Left kidney (tissue), 2 donors: ENCODE measurements around the gene RHOA. TPM values are rescaled to one million over a fixed set of nuclear protein-coding genes. Genes with fewer than 3 reads are reported as not detected.
"Not testable (repeated sequence)": the region's sequence is repeated elsewhere in the genome, so short reads cannot be mapped to it uniquely, and the experiment has no call there.

ENCODE experiments used
- DNase-seq: peaks from one replicate; pipeline ENCODE4 v3.0.0-alpha.2; 2013
- polyA plus RNA-seq: library from polyadenylated mRNA; unstranded; fragments of 120-200 nt; gene quantifications from one replicate; pipeline ENCODE4 v1.2.1, GENCODE V29; 2013; ENCODE audit not compliant: insufficient read length

RHOA gene
- polyA plus RNA-seq, 1 donor: 511 TPM

GRCh38 chr3:49371946-49372345, 39.8 kb downstream of the RHOA start:
- no peak for DNase-seq

DNA sequence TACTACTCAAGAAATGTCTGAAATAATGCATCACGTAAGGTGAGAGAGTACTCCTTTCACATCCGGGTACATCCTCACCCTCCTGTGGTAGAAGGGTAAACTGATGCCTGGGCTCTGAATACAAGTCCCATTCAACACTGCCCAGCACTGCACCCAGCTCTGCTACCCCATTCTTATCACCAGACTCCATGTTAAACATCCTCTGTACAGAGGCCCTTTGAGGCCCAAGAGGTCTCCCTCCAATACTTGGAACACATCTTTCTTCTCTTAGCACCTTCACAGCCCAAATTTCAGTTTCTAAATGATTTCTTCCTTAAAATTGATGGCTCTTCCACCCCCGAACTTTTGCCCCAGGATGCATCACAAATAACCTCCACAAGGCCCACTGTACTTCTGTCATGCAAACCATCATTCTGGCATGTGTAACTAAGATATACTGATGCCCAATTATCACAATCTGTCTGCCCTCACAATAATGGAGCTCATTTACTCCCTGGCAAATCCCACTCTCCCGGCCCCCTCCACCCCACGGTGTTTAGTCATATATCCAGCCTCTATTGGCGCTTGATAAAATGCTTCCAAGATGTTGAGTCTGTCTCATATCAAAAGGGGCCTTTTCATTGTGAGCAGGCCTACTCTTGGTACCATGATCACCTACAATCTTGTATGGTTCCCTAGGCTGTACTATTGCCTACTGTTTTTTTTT, 41.0 kb downstream of the RHOA start:
- DNase-seq: no peak

DNA sequence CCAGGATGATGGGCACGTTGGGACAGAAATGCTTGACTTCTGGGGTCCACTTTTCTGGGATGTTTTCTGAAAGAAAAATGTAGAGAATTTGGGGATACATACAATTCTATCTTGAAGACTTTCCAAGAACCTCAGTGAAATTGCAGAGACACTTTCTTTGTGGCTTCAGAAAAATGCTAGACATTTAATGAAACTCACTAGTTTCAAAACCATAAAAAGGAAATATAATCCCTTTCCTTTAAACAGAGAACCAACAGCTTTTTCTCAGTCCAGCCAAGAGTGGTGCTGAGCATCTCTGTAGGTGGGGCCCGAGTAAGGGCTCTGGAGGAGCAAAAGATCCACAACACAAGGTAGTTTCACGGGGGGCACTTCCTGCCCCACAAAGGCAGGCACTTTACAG, 49.2 kb downstream of the RHOA start:
- DNase-seq: no peak

DNA sequence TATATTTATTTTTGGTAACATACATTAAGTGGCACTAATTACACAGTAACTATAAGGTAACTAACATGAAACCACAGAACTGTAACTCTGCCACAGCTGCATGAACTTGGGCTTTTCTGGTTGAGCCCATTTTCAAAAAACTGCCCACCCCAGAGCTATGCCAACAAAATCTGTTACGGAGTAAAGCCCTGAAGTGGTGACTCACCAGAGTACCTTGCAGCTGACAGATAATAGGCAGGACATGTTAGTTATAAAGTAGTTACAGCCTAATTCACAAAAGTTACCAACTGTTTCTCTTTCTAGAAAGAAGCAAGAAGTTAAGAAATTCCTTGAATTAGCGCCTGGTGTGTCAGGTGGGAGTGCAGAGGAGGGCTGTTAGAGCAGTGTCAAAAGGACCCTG, 52.2 kb downstream of the RHOA start:
- no peak for DNase-seq

GRCh38 chr3:49358884-49359225, 52.9 kb downstream of the RHOA start:
- DNase-seq: no peak

GRCh38 chr3:49358217-49358883, 53.4 kb downstream of the RHOA start, which contains the start of gene GPX1:
Gene GPX1 (minus strand): TSS chr3:49358353. CDS start chr3:49358278, 75 bp downstream.
- peak; percentile 94 for DNase-seq

DNA sequence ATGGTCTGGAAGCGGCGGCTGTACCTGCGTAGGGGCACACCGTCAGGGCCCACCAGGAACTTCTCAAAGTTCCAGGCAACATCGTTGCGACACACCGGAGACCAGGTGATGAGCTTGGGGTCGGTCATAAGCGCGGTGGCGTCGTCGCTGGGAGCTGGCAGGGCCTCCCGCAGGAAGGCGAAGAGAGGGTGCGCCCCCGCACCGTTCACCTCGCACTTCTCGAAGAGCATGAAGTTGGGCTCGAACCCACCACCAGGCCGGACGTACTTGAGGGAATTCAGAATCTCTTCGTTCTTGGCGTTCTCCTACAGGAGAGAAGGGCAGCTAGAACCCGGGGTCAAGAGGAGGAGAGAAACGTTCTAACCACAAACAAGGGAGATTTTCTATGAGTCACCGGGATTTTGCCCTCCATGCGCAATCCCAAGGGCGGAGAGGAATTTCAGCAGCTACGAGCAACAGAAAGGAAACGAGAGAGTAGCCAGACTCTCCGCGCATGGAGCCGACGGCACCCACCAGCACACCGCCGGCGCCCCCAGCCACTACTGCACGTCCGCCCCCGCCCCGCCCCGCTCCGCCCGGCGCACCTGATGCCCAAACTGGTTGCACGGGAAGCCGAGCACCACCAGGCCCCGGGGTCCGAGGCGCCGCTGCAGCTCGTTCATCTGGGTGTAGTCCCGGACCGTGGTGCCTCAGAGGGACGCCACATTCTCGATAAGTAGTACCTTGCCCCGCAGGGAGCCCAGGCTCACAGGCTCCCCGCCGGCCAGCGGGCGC, 54.1 kb downstream of the RHOA start:
- DNase-seq: not testable (repeated sequence)

GRCh38 chr3:49357095-49357442, 54.7 kb downstream of the RHOA start:
- DNase-seq: not testable (repeated sequence)

DNA sequence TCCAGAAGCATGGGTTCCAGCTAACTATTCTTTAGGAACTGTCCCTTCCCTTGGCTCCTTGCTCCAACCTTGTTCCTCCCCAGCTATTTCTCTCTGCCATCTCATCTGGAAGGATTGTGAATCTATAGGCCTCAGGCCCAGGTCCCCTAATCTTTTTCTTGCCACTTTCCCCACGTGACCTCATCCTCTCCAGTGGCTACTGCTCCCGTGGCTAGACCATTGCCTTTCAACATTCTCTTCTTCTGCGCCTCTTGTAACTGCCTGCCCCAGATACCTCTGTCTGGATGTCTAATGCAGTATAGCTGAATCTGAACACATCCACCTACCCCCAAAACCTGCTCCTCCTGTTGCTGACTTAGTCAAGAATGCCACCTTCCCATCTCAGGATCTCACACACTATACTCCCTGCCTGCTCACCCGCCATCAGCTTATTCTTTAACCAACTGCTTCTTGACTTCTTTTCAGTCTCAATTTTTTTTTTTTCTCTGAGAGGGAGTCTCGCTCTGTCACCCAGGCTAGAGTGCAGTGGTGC, 58.8 kb downstream of the RHOA start:
- DNase-seq: no peak

DNA sequence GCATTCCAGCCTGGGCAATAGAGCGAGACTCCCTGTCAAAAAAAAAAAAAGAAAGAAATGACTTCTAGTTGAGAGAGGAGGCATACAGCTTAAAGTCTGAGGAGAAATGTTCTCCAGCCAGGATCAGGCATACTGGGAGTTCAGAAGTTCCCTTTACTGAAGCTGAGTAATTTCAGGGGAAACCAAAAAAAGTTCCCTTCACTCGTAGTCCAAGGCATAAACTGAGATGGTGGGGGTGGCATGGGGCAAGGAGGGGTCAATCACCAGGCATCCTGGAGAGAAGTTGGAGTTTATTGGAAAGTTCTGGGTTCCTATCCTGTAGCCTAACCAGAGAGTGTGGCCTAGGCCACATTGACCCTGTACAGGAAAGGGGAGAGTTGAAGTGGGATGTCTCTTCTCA, 59.5 kb downstream of the RHOA start:
- DNase-seq: no peak

- no peak for DNase-seq
Observed at GRCh38 chr3:49351521-49352011, 60.2 kb downstream of the RHOA start.

DNA sequence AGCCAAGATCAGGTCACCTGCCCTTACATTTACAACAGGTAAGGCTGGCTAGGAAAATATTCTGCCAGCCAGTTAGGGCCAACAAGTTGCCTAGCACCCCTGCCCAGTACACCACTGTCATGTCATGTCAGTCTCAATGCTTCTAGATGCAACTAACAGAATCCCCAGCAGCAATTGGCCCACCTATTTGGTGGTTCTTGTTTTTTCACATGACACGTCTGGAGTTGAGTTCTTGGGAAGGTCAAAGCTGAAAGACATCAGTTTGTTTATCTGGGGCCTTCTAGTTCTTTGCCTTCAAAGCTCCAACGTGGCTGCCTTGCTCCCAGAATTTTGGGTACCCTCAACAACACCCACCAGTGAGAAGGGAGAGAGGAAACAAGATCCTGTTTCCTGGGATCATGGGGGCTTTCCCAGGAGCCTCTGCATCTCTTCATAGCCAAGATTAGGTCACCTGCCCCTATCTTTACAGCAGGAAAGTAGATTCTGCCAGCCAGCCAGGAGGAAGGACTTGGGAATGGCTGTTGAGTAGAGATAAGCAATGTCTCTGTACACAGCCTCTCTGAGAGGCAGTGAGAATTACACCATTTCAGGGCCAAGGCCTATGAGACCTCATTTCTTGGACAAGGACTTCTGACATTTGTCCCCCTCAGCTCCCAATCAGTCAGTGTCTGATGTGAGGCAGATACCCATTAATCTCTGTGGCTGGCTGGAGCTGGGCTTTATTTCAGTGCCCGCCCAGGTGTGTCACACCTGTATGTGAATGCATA, 62.2 kb downstream of the RHOA start:
- no peak for DNase-seq

- not testable (repeated sequence) for DNase-seq
Observed at GRCh38 chr3:49348361-49348760, 63.4 kb downstream of the RHOA start.

DNA sequence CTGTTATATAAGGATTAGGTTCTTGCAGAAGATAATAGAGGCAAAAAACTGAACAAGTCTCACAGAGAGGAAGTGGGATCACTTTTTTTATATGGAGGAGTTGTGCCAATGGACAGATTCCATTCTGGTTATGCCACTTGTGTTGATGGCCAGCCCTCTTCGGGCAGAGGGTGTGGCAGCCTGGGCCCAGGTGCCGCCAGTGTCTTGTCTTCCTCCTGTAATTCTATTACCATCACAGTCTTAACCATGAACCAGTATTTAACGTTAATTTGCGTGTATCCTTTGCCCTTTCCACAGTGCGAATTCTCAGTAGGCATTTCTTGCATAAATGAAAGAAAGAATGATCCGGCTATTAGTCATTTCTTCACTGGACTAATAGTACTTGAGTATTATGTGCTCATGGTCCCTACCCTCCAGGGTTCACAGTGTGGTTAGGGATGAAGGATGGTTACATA, 65.0 kb downstream of the RHOA start:
- DNase-seq: no peak

- no peak for DNase-seq
Observed at GRCh38 chr3:49343163-49343562, 68.6 kb downstream of the RHOA start.

- DNase-seq: no peak
Observed at GRCh38 chr3:49341996-49342395, 69.8 kb downstream of the RHOA start.

DNA sequence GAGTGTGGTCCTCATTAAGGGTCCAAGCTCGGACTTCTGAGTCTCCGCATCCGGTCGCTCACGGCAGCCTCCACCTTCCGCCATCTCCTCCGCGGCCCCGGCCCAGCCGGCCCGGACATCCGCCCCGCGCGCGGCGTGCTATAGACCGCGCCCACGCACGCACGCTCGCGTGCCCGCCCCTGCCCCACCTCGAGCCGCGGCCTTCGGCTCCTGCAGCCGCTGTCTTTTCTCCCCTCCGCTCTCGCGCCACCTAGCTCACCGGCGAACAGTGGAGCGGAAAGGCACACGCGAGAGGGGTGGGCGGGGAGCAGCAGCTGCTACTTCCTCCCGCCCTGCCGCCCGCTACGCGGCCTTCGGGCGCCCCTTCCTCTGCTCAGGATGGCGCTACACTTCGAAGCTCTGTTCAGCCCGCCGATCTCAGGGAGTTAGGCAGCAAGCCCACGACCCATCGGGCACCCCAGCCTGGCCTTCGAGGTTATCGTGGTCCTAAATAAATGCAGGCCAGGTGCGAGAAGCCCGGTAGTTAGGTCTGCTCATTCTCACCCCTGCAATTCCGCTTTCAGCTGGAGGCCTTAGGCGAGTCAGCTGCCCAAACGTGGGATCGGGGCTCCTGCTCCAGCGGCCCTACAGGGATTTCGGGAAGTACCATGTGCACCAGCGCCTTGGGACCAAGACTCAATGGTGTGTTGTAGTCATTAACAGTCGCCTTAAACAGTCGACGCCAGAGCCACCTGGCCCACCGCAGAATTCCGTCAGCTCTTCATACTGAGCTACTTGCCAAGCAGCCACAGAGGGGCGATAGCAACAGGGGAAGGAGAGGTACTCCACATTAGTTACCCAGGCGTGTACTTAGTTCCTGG, 71.6 kb downstream of the RHOA start, which contains the start of gene USP4:
TSS of gene USP4 (minus strand) at position 113 of the 860 bp plus-strand sequence. CDS start at position 84, 29 bp downstream.
- DNase-seq: peak; percentile 88

- no peak for DNase-seq
Observed at GRCh38 chr3:49339581-49339940, 72.2 kb downstream of the RHOA start.

DNA sequence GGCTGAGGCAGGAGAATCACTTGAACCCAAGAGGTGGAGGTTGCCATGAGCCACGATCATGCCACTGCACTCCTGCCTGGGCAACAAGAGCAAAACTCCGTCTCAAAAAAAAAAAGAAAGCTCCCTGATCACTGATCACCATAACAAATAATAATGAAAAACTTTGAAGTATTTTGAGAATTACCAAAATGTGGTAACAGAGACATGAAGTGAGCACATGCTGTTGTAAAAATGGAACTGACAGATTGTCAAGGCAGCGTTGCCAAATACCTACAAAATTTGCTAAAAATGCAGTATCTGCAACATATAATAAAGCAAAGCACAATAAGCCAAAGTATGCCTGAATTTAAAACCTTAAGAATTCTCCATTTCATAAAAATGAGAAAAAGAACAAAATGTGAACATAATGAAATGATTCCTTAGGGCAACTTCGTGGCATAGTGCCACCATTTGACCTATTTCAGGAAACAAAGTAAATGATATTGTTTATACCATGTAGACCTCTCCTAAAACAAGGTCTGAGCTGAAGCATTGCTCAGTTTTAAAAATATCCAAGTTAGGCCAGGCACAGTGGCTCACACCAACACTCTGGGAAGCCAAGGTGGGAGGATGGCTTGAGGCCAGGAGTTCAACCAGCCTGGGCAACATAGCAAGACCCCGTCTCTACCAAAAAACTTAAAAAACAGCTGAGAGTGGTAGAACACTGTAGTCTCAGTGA, 77.7 kb downstream of the RHOA start:
- DNase-seq: no peak

GRCh38 chr3:49333091-49333490, 78.7 kb downstream of the RHOA start:
- no peak for DNase-seq
